NCI-H187 treated with DMSO at 0.1 percent for 48 hours (cell line): Measurements from ENCODE around the gene MGMT.

ENCODE experiments used
- DNase-seq: peaks from one replicate; lab custom pipeline; 2025; lab: John Stamatoyannopoulos, UW

Gene MGMT

GRCh38 chr10:129521161-129522025 is 54.4 kb downstream of the MGMT start:
- DNase-seq: no peak

- no peak for DNase-seq
These were observed 55.1 kb downstream of the MGMT start for GRCh38 chr10:129522041-129522585.

- no peak for DNase-seq
These were observed 56.1 kb downstream of the MGMT start for GRCh38 chr10:129523031-129523722.

GRCh38 chr10:129523723-129524316 is 56.8 kb downstream of the MGMT start:
- DNase-seq: no peak

- no peak for DNase-seq
These were observed 57.9 kb downstream of the MGMT start for GRCh38 chr10:129524936-129525335.

GRCh38 chr10:129525401-129525801 is 58.4 kb downstream of the MGMT start:
- DNase-seq: no peak

GRCh38 chr10:129526943-129527342 is 59.9 kb downstream of the MGMT start:
- DNase-seq: no peak

GRCh38 chr10:129528376-129528978 is 61.4 kb downstream of the MGMT start:
- DNase-seq: no peak

GRCh38 chr10:129530581-129530980 is 63.5 kb downstream of the MGMT start:
- DNase-seq: no peak

GRCh38 chr10:129531195-129531968 is 64.3 kb downstream of the MGMT start:
- DNase-seq: no peak

GRCh38 chr10:129531969-129532660 is 65.1 kb downstream of the MGMT start:
- no peak for DNase-seq

- DNase-seq: no peak
These were observed 65.8 kb downstream of the MGMT start for GRCh38 chr10:129532838-129533237.

- no peak for DNase-seq
These were observed 66.2 kb downstream of the MGMT start for GRCh38 chr10:129533281-129533680.

- no peak for DNase-seq
These were observed 67.8 kb downstream of the MGMT start for GRCh38 chr10:129534826-129535225.

GRCh38 chr10:129536336-129536735 is 69.3 kb downstream of the MGMT start:
- DNase-seq: no peak

- no peak for DNase-seq
These were observed 70.1 kb downstream of the MGMT start for GRCh38 chr10:129537151-129537550.

GRCh38 chr10:129538236-129538635 is 71.2 kb downstream of the MGMT start:
- DNase-seq: no peak

- no peak for DNase-seq
These were observed 74.2 kb downstream of the MGMT start for GRCh38 chr10:129541200-129541599.

GRCh38 chr10:129541748-129542487 is 74.9 kb downstream of the MGMT start:
- DNase-seq: no peak

- DNase-seq: no peak
These were observed 75.5 kb downstream of the MGMT start for GRCh38 chr10:129542589-129542988.
